H7 (cell line): ENCODE results near the gene CCL18. TPM values are rescaled to one million over a fixed set of nuclear protein-coding genes. Genes with fewer than 3 reads are reported as not detected.
"Not testable (repeated sequence)": the region's sequence is repeated elsewhere in the genome, so short reads cannot be mapped to it uniquely, and the experiment has no call there.

Experiments
- DNase-seq: peaks from one replicate; pipeline ENCODE4 v3.0.0; 2012
- H3K27me3 ChIP-seq: 2 replicates; pipeline ENCODE4 v1.6.0; 2011; ENCODE audit warnings: mild to moderate bottlenecking, low read length; ENCODE audit not compliant: control insufficient read depth, insufficient read depth
- H3K36me3 ChIP-seq: replicated peaks from 2 replicates; pipeline ENCODE4 v1.5.1; 2011; ENCODE audit warnings: low read length; ENCODE audit not compliant: control insufficient read depth, insufficient read depth
- H3K4me3 ChIP-seq: 2 replicates; pipeline ENCODE4 v1.5.1; 2011; ENCODE audit warnings: low read depth, mild to moderate bottlenecking, control low read depth, low read length, moderate library complexity; ENCODE audit not compliant: insufficient read depth
- total RNA-seq: library from RNA; depleted of rRNA; stranded (reverse); fragments of >200 nt; shearing (Covaris generic); gene quantifications from 2 replicates; pipeline ENCODE4 v1.2.3, GENCODE V29; 2014; rRNA removed

The CCL18 gene
- total RNA-seq = not detected in 2 replicates

- no peaks in the 10 kb centered on the region for H3K36me3 ChIP-seq
- no peak within 1 kb of the TSS for H3K4me3 ChIP-seq
- no peak for DNase-seq
- no peaks in the 10 kb centered on the region for H3K27me3 ChIP-seq
These were observed at the start of gene CCL18 for GRCh38 chr17:36063786-36064541. Gene CCL18 (plus strand): TSS chr17:36064272. CDS start chr17:36064343, 71 bp downstream.

GRCh38 chr17:36014946-36015345 is 49.1 kb upstream of the CCL18 start:
- Histone ChIP-seq H3K36me3 (no peaks in the 10 kb centered on the region), H3K27me3 (no peaks in the 10 kb centered on the region), H3K4me3 (no peak overlapping the region)
- DNase-seq = no peak

GRCh38 chr17:36015895-36016294 is 48.2 kb upstream of the CCL18 start:
- not testable (repeated sequence) for H3K36me3 ChIP-seq, DNase-seq, H3K4me3 ChIP-seq, H3K27me3 ChIP-seq

- H3K36me3 ChIP-seq = no peaks in the 10 kb centered on the region
- DNase-seq = no peak
- H3K4me3 ChIP-seq = no peak overlapping the region
These were observed 47.5 kb upstream of the CCL18 start for GRCh38 chr17:36016555-36016954.

GRCh38 chr17:36017799-36018198 is 46.3 kb upstream of the CCL18 start, which contains the start of gene CCL23:
Gene CCL23 (minus strand): TSS chr17:36017972. CDS start chr17:36017897, 75 bp downstream.
- DNase-seq = no peak

More at GRCh38 chr17:36016555-36016954, 47.5 kb upstream of the CCL18 start:
- H3K27me3 ChIP-seq = no peaks in the 10 kb centered on the region

GRCh38 chr17:36019423-36019822 is 44.6 kb upstream of the CCL18 start:
- no peak for DNase-seq
- no peaks in the 10 kb centered on the region for H3K27me3 ChIP-seq
- no peak overlapping the region for H3K4me3 ChIP-seq
- no peaks in the 10 kb centered on the region for H3K36me3 ChIP-seq

More at GRCh38 chr17:36017799-36018198, 46.3 kb upstream of the CCL18 start, which contains the start of gene CCL23:
- no peaks in the 10 kb centered on the region for H3K27me3 ChIP-seq
- no peak within 1 kb of the TSS for H3K4me3 ChIP-seq
- H3K36me3 ChIP-seq = no peaks in the 10 kb centered on the region

- Histone ChIP-seq H3K36me3 (no peaks in the 10 kb centered on the region), H3K4me3 (no peak overlapping the region), H3K27me3 (no peaks in the 10 kb centered on the region)
- DNase-seq = no peak
These were observed 39.8 kb upstream of the CCL18 start for GRCh38 chr17:36024106-36024869.

- DNase-seq = no peak
- H3K36me3 ChIP-seq = no peaks in the 10 kb centered on the region
- no peak overlapping the region for H3K4me3 ChIP-seq
- no peaks in the 10 kb centered on the region for H3K27me3 ChIP-seq
These were observed 36.3 kb upstream of the CCL18 start for GRCh38 chr17:36027761-36028160.

GRCh38 chr17:36030956-36031355 is 33.1 kb upstream of the CCL18 start:
- H3K27me3 ChIP-seq = no peaks in the 10 kb centered on the region
- H3K4me3 ChIP-seq = no peak overlapping the region
- no peaks in the 10 kb centered on the region for H3K36me3 ChIP-seq
- DNase-seq = no peak

- Histone ChIP-seq H3K27me3 (no peaks in the 10 kb centered on the region), H3K4me3 (no peak overlapping the region), H3K36me3 (no peaks in the 10 kb centered on the region)
- DNase-seq = no peak
These were observed 29.9 kb upstream of the CCL18 start for GRCh38 chr17:36034127-36034526.

- no peaks in the 10 kb centered on the region for H3K27me3 ChIP-seq
- no peaks in the 10 kb centered on the region for H3K36me3 ChIP-seq
- no peak overlapping the region for H3K4me3 ChIP-seq
- DNase-seq = no peak
These were observed 27.8 kb upstream of the CCL18 start for GRCh38 chr17:36036235-36036634.

GRCh38 chr17:36048066-36048465 is 16.0 kb upstream of the CCL18 start:
- no peak overlapping the region for H3K4me3 ChIP-seq
- no peak for DNase-seq
- no peaks in the 10 kb centered on the region for H3K27me3 ChIP-seq
- no peaks in the 10 kb centered on the region for H3K36me3 ChIP-seq

- no peak for DNase-seq
These were observed 14.4 kb upstream of the CCL18 start for GRCh38 chr17:36049643-36050042.

GRCh38 chr17:36055171-36055570 is 8.9 kb upstream of the CCL18 start:
- H3K27me3 ChIP-seq = no peaks in the 10 kb centered on the region
- H3K36me3 ChIP-seq = no peaks in the 10 kb centered on the region
- no peak overlapping the region for H3K4me3 ChIP-seq
- DNase-seq = no peak

More at GRCh38 chr17:36049643-36050042, 14.4 kb upstream of the CCL18 start:
- Histone ChIP-seq H3K4me3 (no peak overlapping the region), H3K27me3 (no peaks in the 10 kb centered on the region), H3K36me3 (no peaks in the 10 kb centered on the region)
